SK-N-SH (cell line): ENCODE data around the gene HLA-B. TPM values are rescaled to one million over a fixed set of nuclear protein-coding genes. Genes with fewer than 3 reads are reported as not detected.
"Not testable (repeated sequence)": the region's sequence is repeated elsewhere in the genome, so short reads cannot be mapped to it uniquely, and the experiment has no call there.

ENCODE experiments used
- CTCF ChIA-PET: fragments of 300-600, 350-600 bp; formaldehyde crosslinking; extraction: SDS; loops from one replicate; lab custom pipeline; 2021; lab: Yijun Ruan, JAX
- POLR2A ChIA-PET: fragments of 350-600 bp; sonication (Branson Sonifier 250); formaldehyde crosslinking; extraction: SDS; loops from one replicate; lab custom pipeline; 2020; ENCODE audit warnings: antibody characterized with exemption, inconsistent platforms; lab: Yijun Ruan, JAX
- DNase-seq: peaks from one replicate; pipeline ENCODE4 v3.0.0; 2012
- H2AFZ ChIP-seq: fragments of 200-600 bp; sonication (generic); 2 replicates; pipeline ENCODE4 v1.8.1; 2016; ENCODE audit warnings: antibody characterized with exemption, mild to moderate bottlenecking, low read depth
- H3F3A ChIP-seq: fragments of 200-600 bp; sonication (generic); replicated peaks from 2 replicates; pipeline ENCODE3; 2016; ENCODE audit warnings: antibody characterized with exemption, mild to moderate bottlenecking; ENCODE audit not compliant: insufficient read depth
- H3K27ac ChIP-seq, 2 experiments: fragments of 200-500 bp in 1 of 2; fragments of 200-600 bp in 1 of 2; sonication (Bioruptor generic) in 1 of 2; sonication (generic), shearing (Covaris generic) in 1 of 2; 2 replicates each; pipeline versions ENCODE4 v1.5.1 to v1.6.1; 2014 to 2016; ENCODE audit warnings: low read depth in 2 of 2, inconsistent platforms in 1 of 2, low read length in 1 of 2, mild to moderate bottlenecking in 1 of 2, mixed read lengths in 1 of 2
- H3K27me3 ChIP-seq: fragments of 200-600 bp; sonication (generic), shearing (Covaris generic); 2 replicates; pipeline ENCODE4 v1.6.1; 2016; ENCODE audit warnings: mixed run types; ENCODE audit not compliant: insufficient read depth
- H3K36me3 ChIP-seq, 2 experiments: fragments of 200-500 bp in 1 of 2; fragments of 200-600 bp in 1 of 2; sonication (Bioruptor generic) in 1 of 2; sonication (generic) in 1 of 2; replicated peaks in 1 of 2; 2 replicates each; pipeline versions ENCODE3 to v1.5.1; 2014 to 2016; ENCODE audit warnings: low read length in 1 of 2, mild to moderate bottlenecking in 1 of 2; ENCODE audit not compliant: insufficient read depth in 2 of 2, control insufficient read depth in 1 of 2
- H3K4me1 ChIP-seq, 2 experiments: fragments of 200-500 bp in 1 of 2; fragments of 200-600 bp in 1 of 2; sonication (Bioruptor generic) in 1 of 2; sonication (generic), shearing (Covaris generic) in 1 of 2; 2 replicates each; pipeline versions ENCODE4 v1.5.1 to v1.6.1; 2014 to 2016; ENCODE audit warnings: low read depth in 1 of 2, low read length in 1 of 2, mixed run types in 1 of 2; ENCODE audit not compliant: insufficient read depth in 2 of 2, control insufficient read depth in 1 of 2
- H3K4me2 ChIP-seq: fragments of 200-600 bp; sonication (generic), shearing (Covaris generic); 2 replicates; pipeline ENCODE4 v1.6.1; 2017; ENCODE audit warnings: mixed run types
- H3K4me3 ChIP-seq, 2 experiments: fragments of 200-500 bp in 1 of 2; fragments of 200-600 bp in 1 of 2; sonication (Bioruptor generic) in 1 of 2; sonication (generic), shearing (Covaris generic) in 1 of 2; 2 replicates each; pipeline versions ENCODE4 v1.5.1 to v1.8.1; 2014 to 2016; ENCODE audit warnings: low read depth in 2 of 2, inconsistent platforms in 1 of 2, low read length in 1 of 2, mild to moderate bottlenecking in 1 of 2, mixed read lengths in 1 of 2, moderate library complexity in 1 of 2
- H3K79me2 ChIP-seq: fragments of 200-600 bp; sonication (generic); 2 replicates; pipeline ENCODE4 v1.8.1; 2017; ENCODE audit warnings: mild to moderate bottlenecking; ENCODE audit not compliant: insufficient read depth
- H3K9ac ChIP-seq: fragments of 200-600 bp; sonication (generic); 2 replicates; pipeline ENCODE4 v1.6.1; 2017; ENCODE audit warnings: mixed run types
- H3K9me2 ChIP-seq: fragments of 200-600 bp; sonication (generic); 2 replicates; pipeline ENCODE4 v1.6.1; 2017; ENCODE audit warnings: mixed run types
- H3K9me3 ChIP-seq: fragments of 200-600 bp; sonication (generic); 2 replicates; pipeline ENCODE4 v1.6.1; 2017; ENCODE audit warnings: mixed run types, mild to moderate bottlenecking, moderate library complexity
- H4K20me1 ChIP-seq: fragments of 200-600 bp; sonication (generic); 2 replicates; pipeline ENCODE4 v1.6.1; 2017; ENCODE audit warnings: mild to moderate bottlenecking, mixed run types; ENCODE audit not compliant: insufficient read depth
- JUND ChIP-seq: IDR thresholded peaks from 2 replicates; pipeline ENCODE4 v1.4.0; 2012
- MXI1 ChIP-seq: IDR thresholded peaks from 2 replicates; pipeline ENCODE4 v1.6.1; 2012; ENCODE audit warnings: mild to moderate bottlenecking, low read depth, low read length, improper control_type of control experiment
- RAD21 ChIP-seq: IDR thresholded peaks from 2 replicates; pipeline ENCODE4 v1.6.1; 2012; ENCODE audit warnings: mild to moderate bottlenecking, low read length
- RXRA ChIP-seq: IDR thresholded peaks from 2 replicates; pipeline ENCODE4 v1.4.0; 2012; ENCODE audit warnings: low read depth, mild to moderate bottlenecking, borderline replicate concordance
- TCF12 ChIP-seq: IDR thresholded peaks from 2 replicates; pipeline ENCODE4 v1.4.0; 2012
- WGBS: methylation state at CpG from one replicate; pipeline ENCODE4 v1.1.6; 2017; ENCODE audit warnings: low lambda C conversion rate; 5-methylcytosine and 5-hydroxymethylcytosine counted together
- polyA plus RNA-seq, 3 experiments: library from polyadenylated mRNA; depleted of rRNA; stranded (reverse); fragments of >200 nt; gene quantifications; 2 replicates each; pipeline ENCODE4 v1.2.3, GENCODE V29; 2012
- TF ChIP-seq, protein P1 (sequence below): IDR thresholded peaks from 2 replicates; pipeline ENCODE4 v1.6.1; 2012; ENCODE audit warnings: mild to moderate bottlenecking, low read depth, low read length, moderate library complexity
- TF ChIP-seq, protein P2 (sequence below): IDR thresholded peaks from 2 replicates; pipeline ENCODE4 v1.4.0; 2012; ENCODE audit warnings: low read depth, borderline replicate concordance

The HLA-B gene
- polyA plus RNA-seq, 1 of the 3 experiments (the other 2 are of a cell fraction), result 18.7 TPM

DNA sequence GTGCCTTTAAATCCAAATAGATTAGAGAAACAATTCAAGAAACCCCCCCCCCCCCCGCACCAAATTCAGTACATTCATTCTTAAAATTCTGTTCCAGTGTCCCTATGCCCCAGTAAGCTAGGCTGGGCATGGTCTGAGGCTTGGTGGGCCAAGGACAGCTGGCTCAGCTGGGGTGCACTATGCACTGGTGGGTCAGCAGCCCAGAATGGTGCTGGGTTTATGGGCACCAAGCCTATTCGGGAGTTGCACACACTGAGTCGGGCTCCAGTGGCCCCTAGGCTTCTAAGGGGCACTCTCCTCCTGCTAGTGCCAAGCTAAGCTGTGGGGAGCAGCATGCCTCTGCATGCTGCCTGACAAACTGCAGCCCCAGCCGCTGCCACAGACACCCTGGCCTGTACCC lies 20.1 kb upstream of the HLA-B start (continued):
- TF ChIP-seq, protein P1, sequence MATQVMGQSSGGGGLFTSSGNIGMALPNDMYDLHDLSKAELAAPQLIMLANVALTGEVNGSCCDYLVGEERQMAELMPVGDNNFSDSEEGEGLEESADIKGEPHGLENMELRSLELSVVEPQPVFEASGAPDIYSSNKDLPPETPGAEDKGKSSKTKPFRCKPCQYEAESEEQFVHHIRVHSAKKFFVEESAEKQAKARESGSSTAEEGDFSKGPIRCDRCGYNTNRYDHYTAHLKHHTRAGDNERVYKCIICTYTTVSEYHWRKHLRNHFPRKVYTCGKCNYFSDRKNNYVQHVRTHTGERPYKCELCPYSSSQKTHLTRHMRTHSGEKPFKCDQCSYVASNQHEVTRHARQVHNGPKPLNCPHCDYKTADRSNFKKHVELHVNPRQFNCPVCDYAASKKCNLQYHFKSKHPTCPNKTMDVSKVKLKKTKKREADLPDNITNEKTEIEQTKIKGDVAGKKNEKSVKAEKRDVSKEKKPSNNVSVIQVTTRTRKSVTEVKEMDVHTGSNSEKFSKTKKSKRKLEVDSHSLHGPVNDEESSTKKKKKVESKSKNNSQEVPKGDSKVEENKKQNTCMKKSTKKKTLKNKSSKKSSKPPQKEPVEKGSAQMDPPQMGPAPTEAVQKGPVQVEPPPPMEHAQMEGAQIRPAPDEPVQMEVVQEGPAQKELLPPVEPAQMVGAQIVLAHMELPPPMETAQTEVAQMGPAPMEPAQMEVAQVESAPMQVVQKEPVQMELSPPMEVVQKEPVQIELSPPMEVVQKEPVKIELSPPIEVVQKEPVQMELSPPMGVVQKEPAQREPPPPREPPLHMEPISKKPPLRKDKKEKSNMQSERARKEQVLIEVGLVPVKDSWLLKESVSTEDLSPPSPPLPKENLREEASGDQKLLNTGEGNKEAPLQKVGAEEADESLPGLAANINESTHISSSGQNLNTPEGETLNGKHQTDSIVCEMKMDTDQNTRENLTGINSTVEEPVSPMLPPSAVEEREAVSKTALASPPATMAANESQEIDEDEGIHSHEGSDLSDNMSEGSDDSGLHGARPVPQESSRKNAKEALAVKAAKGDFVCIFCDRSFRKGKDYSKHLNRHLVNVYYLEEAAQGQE, result no peak
- no peak for TF ChIP-seq JUND

DNA sequence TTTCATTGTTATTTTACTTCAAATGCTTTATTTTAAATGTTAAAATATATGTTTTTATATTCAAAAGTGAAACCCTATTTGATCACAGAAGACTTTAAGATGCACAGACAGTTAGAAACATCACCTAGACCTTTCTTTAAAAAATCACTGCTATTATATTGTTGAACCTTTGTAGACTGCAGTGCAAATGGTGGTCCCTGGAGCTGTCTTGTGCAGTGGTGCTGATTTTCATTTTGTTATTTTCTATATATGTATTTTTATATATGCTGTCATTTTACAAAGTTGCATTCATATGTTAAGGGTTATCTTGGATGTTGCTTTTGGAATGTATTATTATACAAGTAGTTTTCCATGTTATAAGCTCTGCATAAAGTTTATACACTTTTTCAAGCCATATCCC lies 18.7 kb upstream of the HLA-B start:
- no peaks in the 10 kb centered on the region for H3K9me2 ChIP-seq
- no peaks in the 10 kb centered on the region for H3F3A ChIP-seq
- H4K20me1 ChIP-seq, result no peaks in the 10 kb centered on the region
- TF ChIP-seq, protein P2, sequence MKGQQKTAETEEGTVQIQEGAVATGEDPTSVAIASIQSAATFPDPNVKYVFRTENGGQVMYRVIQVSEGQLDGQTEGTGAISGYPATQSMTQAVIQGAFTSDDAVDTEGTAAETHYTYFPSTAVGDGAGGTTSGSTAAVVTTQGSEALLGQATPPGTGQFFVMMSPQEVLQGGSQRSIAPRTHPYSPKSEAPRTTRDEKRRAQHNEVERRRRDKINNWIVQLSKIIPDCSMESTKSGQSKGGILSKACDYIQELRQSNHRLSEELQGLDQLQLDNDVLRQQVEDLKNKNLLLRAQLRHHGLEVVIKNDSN, result no peak
- TF ChIP-seq JUND, result no peak
- TF ChIP-seq MXI1, result no peak
- TF ChIP-seq RXRA, result no peak
- TF ChIP-seq, protein P1, result peak; percentile 66; the same call in 1 of the 2 replicates
- TF ChIP-seq RAD21, result no peak
- TF ChIP-seq TCF12, result no peak
- ChIA-PET CTCF (interaction anchor here (0.9 to 3.8 kb wide), 3 partner anchors 9 to 922 kb away, joined by 3 to 34 read pairs (median 6); no protein-coding TSS in a partner anchor), POLR2A (no interaction called here)
- DNase-seq, result no peak
- no peaks in the 10 kb centered on the region for H3K4me1 ChIP-seq
- no peak overlapping the region for H3K9ac ChIP-seq
- H3K4me2 ChIP-seq, result no peak overlapping the region
- no peaks in the 10 kb centered on the region for H3K36me3 ChIP-seq
- H3K4me3 ChIP-seq, result no peak overlapping the region
- H3K27ac ChIP-seq, result no peak overlapping the region
- H3K79me2 ChIP-seq, result no peaks in the 10 kb centered on the region
- 0 out of 2 replicates have a peak, but pooled peaks cover 13% of the 10 kb centered on the region for H3K9me3 ChIP-seq
- H3K27me3 ChIP-seq, result peaks cover 45% of the 10 kb centered on the region; the same call in 1 of the 2 replicates
- no peak overlapping the region for H2AFZ ChIP-seq

DNA sequence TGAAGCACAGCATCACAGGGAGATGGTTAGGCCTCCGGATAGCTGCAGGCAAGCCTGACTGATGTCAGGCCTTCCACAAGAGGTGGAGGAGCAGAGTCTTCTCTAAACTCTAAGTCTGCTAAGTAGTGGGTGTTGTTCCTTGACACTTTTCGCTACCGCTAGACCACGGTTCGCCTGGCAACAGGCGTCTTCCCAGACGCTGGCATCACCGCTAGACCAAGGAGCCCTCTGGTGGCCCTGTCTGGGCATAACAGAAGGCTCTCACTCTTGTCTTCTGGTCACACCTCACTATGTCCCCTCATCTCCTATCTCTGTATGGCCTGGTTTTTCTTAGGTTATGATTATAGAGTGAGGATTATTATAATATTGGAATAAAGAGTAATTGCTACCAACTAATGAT lies 17.1 kb upstream of the HLA-B start:
- CTCF ChIA-PET, POLR2A ChIA-PET: not testable (repeated sequence)

More for the DNA sequence above, 17.1 kb upstream of the HLA-B start:
- not testable (repeated sequence) for H3K4me1 ChIP-seq, H3K9me2 ChIP-seq, H3K36me3 ChIP-seq, H3K9ac ChIP-seq, H3F3A ChIP-seq, H3K4me3 ChIP-seq, H3K79me2 ChIP-seq, H3K27ac ChIP-seq, H2AFZ ChIP-seq, H4K20me1 ChIP-seq, DNase-seq, H3K4me2 ChIP-seq
- H3K9me3 ChIP-seq, result 0 out of 2 replicates have a peak, but pooled peaks cover 13% of the 10 kb centered on the region
- H3K27me3 ChIP-seq, result peaks cover 35% of the 10 kb centered on the region; the same call in 1 of the 2 replicates
- WGBS, result no CpG with 5 or more reads among the region's 8 CpGs
